MM.1S (cell line): ENCODE measurements around the gene SPACA9.

Experiments
- EZH2 ChIP-seq: fragments of 300-600 bp; sonication (generic); optimal IDR thresholded peaks from 2 replicates; pipeline ENCODE3; 2017; ENCODE audit warnings: low read depth, mild to moderate bottlenecking, antibody characterized with exemption, low read length, mixed read lengths
- EZH2phosphoT487 ChIP-seq: fragments of 300-600 bp; sonication (generic); IDR thresholded peaks from 2 replicates; pipeline ENCODE4 v1.6.1; 2018; ENCODE audit warnings: antibody characterized with exemption, low read length
- TF ChIP-seq, protein P1 (sequence below): fragments of 300-600 bp; sonication (generic); IDR thresholded peaks from 2 replicates; pipeline ENCODE4 v1.5.1; 2016; ENCODE audit warnings: antibody characterized with exemption, low read length, mixed read lengths

DNA sequence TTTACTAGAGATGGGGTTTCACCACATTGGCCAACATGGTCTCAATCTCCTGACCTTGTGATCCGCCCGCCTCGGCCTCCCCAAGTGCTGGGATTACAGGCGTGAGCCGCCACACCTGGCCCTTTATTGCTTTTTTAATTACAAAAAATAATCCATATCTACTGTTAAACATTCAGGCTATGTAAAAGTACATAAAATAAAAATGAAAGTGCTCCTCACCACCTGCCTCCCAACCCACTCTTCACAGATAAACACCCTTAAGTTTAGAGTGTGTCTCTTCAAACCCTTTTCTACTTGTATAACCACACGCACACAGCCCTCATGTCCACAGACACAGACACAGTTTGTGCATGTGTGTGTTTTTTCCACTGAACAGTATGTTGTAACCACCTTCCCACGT, 49.0 kb downstream of the SPACA9 start:
- TF ChIP-seq, protein P1, sequence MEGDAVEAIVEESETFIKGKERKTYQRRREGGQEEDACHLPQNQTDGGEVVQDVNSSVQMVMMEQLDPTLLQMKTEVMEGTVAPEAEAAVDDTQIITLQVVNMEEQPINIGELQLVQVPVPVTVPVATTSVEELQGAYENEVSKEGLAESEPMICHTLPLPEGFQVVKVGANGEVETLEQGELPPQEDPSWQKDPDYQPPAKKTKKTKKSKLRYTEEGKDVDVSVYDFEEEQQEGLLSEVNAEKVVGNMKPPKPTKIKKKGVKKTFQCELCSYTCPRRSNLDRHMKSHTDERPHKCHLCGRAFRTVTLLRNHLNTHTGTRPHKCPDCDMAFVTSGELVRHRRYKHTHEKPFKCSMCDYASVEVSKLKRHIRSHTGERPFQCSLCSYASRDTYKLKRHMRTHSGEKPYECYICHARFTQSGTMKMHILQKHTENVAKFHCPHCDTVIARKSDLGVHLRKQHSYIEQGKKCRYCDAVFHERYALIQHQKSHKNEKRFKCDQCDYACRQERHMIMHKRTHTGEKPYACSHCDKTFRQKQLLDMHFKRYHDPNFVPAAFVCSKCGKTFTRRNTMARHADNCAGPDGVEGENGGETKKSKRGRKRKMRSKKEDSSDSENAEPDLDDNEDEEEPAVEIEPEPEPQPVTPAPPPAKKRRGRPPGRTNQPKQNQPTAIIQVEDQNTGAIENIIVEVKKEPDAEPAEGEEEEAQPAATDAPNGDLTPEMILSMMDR: no peak
- no peak for TF ChIP-seq EZH2
- no peak for TF ChIP-seq EZH2phosphoT487
